WTC11 (cell line): Measurements from ENCODE around the gene TAS1R1. TPM values are rescaled to one million over a fixed set of nuclear protein-coding genes. Genes with fewer than 3 reads are reported as not detected.

ENCODE experiments used
- ATAC-seq: fragments of 200-7000 bp; cut with Tn5 transposase; 2 replicates; pipeline ENCODE4 v1.10.0; 2021; ENCODE audit warnings: mild to moderate bottlenecking, moderate library complexity
- Bru-seq: library from RNA; stranded (reverse); fragments of 400-500 nt; gene quantifications from one replicate; lab custom pipeline; 2021; lab: Mats Ljungman, UMichigan
- CTCF ChIA-PET: fragments of 300-600 bp; sonication (Branson Sonifier 250); formaldehyde crosslinking; loops from one replicate; lab custom pipeline; 2021; ENCODE audit warnings: antibody characterized with exemption; lab: Charles Lee
- POLR2A ChIA-PET: fragments of 350-600 bp; sonication (Branson Sonifier 250); formaldehyde crosslinking; loops from one replicate; lab custom pipeline; 2021; ENCODE audit warnings: antibody characterized with exemption; lab: Charles Lee
- DNase-seq: peaks from one replicate; pipeline ENCODE4 v3.0.0; 2021; ENCODE audit warnings: low spot score
- H3K27ac Mint-ChIP-seq: 2 replicates; pipeline ENCODE4 v1.8.0; 2021; ENCODE audit warnings: mixed read lengths
- H3K27me3 Mint-ChIP-seq: 2 replicates; pipeline ENCODE4 v1.8.0; 2021; ENCODE audit warnings: low read depth, mild to moderate bottlenecking, moderate library complexity, mixed read lengths
- H3K36me3 Mint-ChIP-seq: 2 replicates; pipeline ENCODE4 v1.8.0; 2021; ENCODE audit warnings: mixed read lengths
- H3K4me1 Mint-ChIP-seq: 2 replicates; pipeline ENCODE4 v1.8.0; 2022; ENCODE audit warnings: mixed read lengths
- H3K4me3 Mint-ChIP-seq: 2 replicates; pipeline ENCODE4 v1.8.0; 2021; ENCODE audit warnings: mild to moderate bottlenecking, moderate library complexity, mixed read lengths
- H3K9me3 Mint-ChIP-seq: 2 replicates; pipeline ENCODE4 v1.8.0; 2021; ENCODE audit warnings: mixed read lengths
- ATF2 ChIP-seq: sonication (generic); formaldehyde crosslinking; IDR thresholded peaks from 2 replicates; pipeline ENCODE4 v1.8.1; 2022; ENCODE audit warnings: low read depth, missing genetic modification reagents, borderline replicate concordance
- CBFB ChIP-seq: sonication (generic); formaldehyde crosslinking; IDR thresholded peaks from 2 replicates; pipeline ENCODE4 v1.8.1; 2022; ENCODE audit warnings: mild to moderate bottlenecking, low read depth, missing genetic modification reagents
- EMX1 ChIP-seq: fragments of 250-450 bp; sonication (Bioruptor Pico); IDR thresholded peaks from 2 replicates; pipeline ENCODE4 v1.8.0; 2021; ENCODE audit warnings: mild to moderate bottlenecking
- ETV6 ChIP-seq: sonication (generic); formaldehyde crosslinking; IDR thresholded peaks from 2 replicates; pipeline ENCODE4 v1.8.1; 2022; ENCODE audit warnings: mild to moderate bottlenecking, missing genetic modification reagents
- FOXP1 ChIP-seq: sonication (generic); formaldehyde crosslinking; IDR thresholded peaks from 2 replicates; pipeline ENCODE4 v1.8.0; 2022; ENCODE audit warnings: missing genetic modification reagents, mild to moderate bottlenecking, moderate library complexity, borderline replicate concordance
- GABPB1 ChIP-seq: sonication (generic); formaldehyde crosslinking; IDR thresholded peaks from 2 replicates; pipeline ENCODE4 v1.8.1; 2023; ENCODE audit warnings: mild to moderate bottlenecking, missing genetic modification reagents
- NFYB ChIP-seq: sonication (generic); formaldehyde crosslinking; conservative IDR thresholded peaks from 2 replicates; pipeline ENCODE4 v1.8.0; 2022; ENCODE audit warnings: low read depth, missing genetic modification reagents
- NR2C2 ChIP-seq: sonication (generic); formaldehyde crosslinking; IDR thresholded peaks from 2 replicates; pipeline ENCODE4 v1.8.0; 2022; ENCODE audit warnings: mild to moderate bottlenecking, missing genetic modification reagents
- SOX15 ChIP-seq: fragments of 250-450 bp; sonication (Bioruptor Pico); IDR thresholded peaks from 2 replicates; pipeline ENCODE4 v1.9.0; 2021; ENCODE audit warnings: mild to moderate bottlenecking
- STAT6 ChIP-seq: sonication (generic); formaldehyde crosslinking; conservative IDR thresholded peaks from 2 replicates; pipeline ENCODE4 v1.8.1; 2023; ENCODE audit warnings: mild to moderate bottlenecking, low read depth, missing genetic modification reagents, moderate library complexity
- USF1 ChIP-seq: sonication (generic); formaldehyde crosslinking; IDR thresholded peaks from 2 replicates; pipeline ENCODE4 v1.8.0; 2022; ENCODE audit warnings: mild to moderate bottlenecking, missing genetic modification reagents
- ZMAT4 ChIP-seq: fragments of 250-450 bp; sonication (Bioruptor Pico); IDR thresholded peaks from 2 replicates; pipeline ENCODE4 v1.9.0; 2021; ENCODE audit warnings: mild to moderate bottlenecking
- ZNF423 ChIP-seq: fragments of 250-450 bp; sonication (Bioruptor Pico); IDR thresholded peaks from 2 replicates; pipeline ENCODE4 v2.1.2; 2022; ENCODE audit warnings: mild to moderate bottlenecking, moderate library complexity
- ZNF532 ChIP-seq: fragments of 250-450 bp; sonication (Bioruptor Pico); IDR thresholded peaks from 2 replicates; pipeline ENCODE4 v1.9.0; 2021; ENCODE audit warnings: mild to moderate bottlenecking, borderline replicate concordance
- long read RNA-seq, 3 experiments: library from RNA in 1 of 3; library from capped mRNA in 1 of 3; library from polyadenylated mRNA in 1 of 3; unstranded in 2 of 3; stranded (forward) in 1 of 3; transcript quantifications; one replicate each; pipeline ENCODE4 v2.0.0, GENCODE V29; 2021
- total RNA-seq: library from RNA; stranded (reverse); gene quantifications from 3 replicates; pipeline ENCODE4 v1.2.3, GENCODE V29; 2021
- TF ChIP-seq, protein P1 (sequence below): sonication (generic); formaldehyde crosslinking; IDR thresholded peaks from 2 replicates; pipeline ENCODE4 v1.8.1; 2022; ENCODE audit warnings: mild to moderate bottlenecking, moderate library complexity, missing genetic modification reagents
- TF ChIP-seq, protein P2 (sequence below): sonication (generic); formaldehyde crosslinking; IDR thresholded peaks from 2 replicates; pipeline ENCODE4 v1.8.1; 2023; ENCODE audit warnings: mild to moderate bottlenecking, missing genetic modification reagents

Gene TAS1R1
- total RNA-seq: 0.11 to 0.16 TPM in 2 of 3 replicates, not detected in the other
- Bru-seq, nascent RNA: percentile 2 among the genes with signal in this experiment
- long read RNA-seq, experiment 1: 0 reads
- long read RNA-seq, experiment 2: 0 reads
- long read RNA-seq, experiment 3: 0 reads

DNA sequence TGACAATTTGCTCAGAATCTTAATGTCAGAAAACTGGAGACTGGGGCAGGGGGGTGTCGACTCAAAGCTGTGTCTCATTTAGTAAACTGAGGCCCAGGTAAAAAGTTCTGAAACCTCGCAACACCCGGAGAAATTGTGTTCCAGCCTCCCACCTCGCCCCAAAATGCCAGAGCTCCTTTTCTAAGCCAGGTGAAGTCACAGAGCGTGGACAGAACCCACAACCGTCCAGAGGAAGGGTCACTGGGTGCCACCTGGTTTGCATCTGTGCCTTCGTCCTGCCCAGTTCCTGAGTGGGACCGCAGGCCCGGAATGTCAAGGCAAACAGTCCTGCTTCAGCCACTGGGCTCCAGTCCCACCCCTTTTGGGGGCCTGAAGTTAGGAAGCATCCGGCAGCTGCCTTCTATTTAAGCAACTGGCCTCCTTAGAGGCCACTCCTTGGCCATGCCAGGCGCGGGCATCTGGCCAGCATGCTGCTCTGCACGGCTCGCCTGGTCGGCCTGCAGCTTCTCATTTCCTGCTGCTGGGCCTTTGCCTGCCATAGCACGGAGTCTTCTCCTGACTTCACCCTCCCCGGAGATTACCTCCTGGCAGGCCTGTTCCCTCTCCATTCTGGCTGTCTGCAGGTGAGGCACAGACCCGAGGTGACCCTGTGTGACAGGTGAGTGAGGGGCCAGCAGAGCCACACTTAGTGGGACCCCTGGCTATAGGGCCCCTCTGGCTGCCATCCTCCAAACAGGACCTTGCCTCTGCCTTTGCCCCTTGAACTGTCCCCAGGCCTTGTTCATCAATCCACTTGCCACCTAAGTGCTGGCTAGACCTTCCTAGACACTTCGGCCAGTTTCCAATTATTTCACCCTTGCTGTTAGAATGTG lies at the start of gene TAS1R1:
TSS of gene TAS1R1 (plus strand) at position 401 of the 872 bp plus-strand sequence. CDS start at position 468, 67 bp downstream.
- H3K36me3 Mint-ChIP-seq: peaks cover 3% of the 10 kb centered on the region
- ChIA-PET POLR2A (interaction anchor here (0.9 kb wide), 1 partner anchor 25 kb away, joined by 3 read pairs; the partner anchor contains the start of gene ZBTB48), CTCF (interaction anchor here (0.8 to 3.8 kb wide), 22 partner anchors 11 to 515 kb away, joined by 3 to 21 read pairs (median 4); partner anchors contain the start of genes ACOT7, DNAJC11 and ZBTB48)
- DNase-seq (no peak), ATAC-seq (no peak)
- no peaks in the 10 kb centered on the region; the same call in 1 of the 2 replicates for H3K27me3 Mint-ChIP-seq
- TF ChIP-seq, protein P1, sequence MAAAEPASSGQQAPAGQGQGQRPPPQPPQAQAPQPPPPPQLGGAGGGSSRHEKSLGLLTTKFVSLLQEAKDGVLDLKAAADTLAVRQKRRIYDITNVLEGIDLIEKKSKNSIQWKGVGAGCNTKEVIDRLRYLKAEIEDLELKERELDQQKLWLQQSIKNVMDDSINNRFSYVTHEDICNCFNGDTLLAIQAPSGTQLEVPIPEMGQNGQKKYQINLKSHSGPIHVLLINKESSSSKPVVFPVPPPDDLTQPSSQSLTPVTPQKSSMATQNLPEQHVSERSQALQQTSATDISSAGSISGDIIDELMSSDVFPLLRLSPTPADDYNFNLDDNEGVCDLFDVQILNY: no peak
- no peak for TF ChIP-seq ETV6 (CRISPR knock-in tag)
- TF ChIP-seq CBFB: no peak
- no peak for TF ChIP-seq SOX15 (CRISPR knock-in tag)
- TF ChIP-seq ATF2: no peak
- TF ChIP-seq GABPB1: no peak
- H3K27ac Mint-ChIP-seq: no peak within 1 kb of the TSS
- H3K9me3 Mint-ChIP-seq: no peaks in the 10 kb centered on the region
- peak within 1 kb of the TSS; percentile 58 for H3K4me3 Mint-ChIP-seq
- peaks cover 12% of the 10 kb centered on the region for H3K4me1 Mint-ChIP-seq

DNA sequence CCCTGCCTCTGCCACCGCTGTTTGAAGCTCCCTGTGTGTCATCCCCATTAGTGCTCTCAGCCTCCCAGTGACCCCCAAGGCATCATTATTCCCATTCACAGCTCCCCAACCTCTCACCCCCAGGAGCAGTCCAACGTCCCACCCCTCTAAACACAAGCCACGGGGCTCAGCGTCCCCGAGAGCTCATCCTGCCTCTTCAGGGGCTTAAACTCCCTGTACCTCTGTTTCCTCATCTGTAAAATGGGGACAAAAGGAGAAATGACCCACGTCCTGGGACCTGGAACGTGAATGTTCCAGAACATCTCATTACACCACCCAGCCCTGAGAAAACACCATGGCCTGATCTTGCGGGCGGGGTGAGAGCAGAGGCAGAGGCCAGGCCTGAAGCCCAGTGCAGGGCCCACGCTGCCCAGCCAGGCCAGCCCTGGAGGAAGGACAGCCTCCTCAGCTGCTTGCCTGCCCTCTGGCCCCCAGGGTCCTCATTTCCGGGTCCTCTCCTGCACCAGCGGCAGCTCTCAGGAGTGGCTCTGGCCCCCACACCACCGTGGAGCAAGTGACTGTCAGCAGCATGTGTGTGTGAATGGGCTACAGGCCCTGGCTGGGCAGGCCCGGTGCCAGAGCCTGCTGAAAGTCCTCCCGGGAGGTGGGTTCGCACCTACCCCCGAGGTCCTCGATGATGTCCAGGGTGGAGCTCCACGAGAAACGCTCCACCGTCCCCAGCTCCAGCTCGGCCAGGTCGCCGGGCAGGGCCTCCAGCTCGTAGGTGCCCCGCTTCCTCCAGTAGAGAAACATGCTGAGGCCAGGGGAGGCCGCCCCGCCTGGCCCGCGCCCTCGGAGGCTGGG lies 49.5 kb upstream of the TAS1R1 start:
- Mint-ChIP-seq H3K4me1 (no peaks in the 10 kb centered on the region), H3K27me3 (peaks cover 3% of the 10 kb centered on the region), H3K9me3 (no peaks in the 10 kb centered on the region), H3K27ac (no peak overlapping the region), H3K4me3 (no peak overlapping the region), H3K36me3 (no peaks in the 10 kb centered on the region)
- ATAC-seq: no peak
- POLR2A ChIA-PET: no interaction called here
- no peak for DNase-seq
- TF ChIP-seq ZNF532: no peak
- no peak for TF ChIP-seq STAT6 (CRISPR knock-in tag)
- TF ChIP-seq, protein P2, sequence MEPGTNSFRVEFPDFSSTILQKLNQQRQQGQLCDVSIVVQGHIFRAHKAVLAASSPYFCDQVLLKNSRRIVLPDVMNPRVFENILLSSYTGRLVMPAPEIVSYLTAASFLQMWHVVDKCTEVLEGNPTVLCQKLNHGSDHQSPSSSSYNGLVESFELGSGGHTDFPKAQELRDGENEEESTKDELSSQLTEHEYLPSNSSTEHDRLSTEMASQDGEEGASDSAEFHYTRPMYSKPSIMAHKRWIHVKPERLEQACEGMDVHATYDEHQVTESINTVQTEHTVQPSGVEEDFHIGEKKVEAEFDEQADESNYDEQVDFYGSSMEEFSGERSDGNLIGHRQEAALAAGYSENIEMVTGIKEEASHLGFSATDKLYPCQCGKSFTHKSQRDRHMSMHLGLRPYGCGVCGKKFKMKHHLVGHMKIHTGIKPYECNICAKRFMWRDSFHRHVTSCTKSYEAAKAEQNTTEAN (CRISPR knock-in tag): no peak
- TF ChIP-seq NR2C2 (CRISPR knock-in tag): no peak
- no peak for TF ChIP-seq FOXP1
- TF ChIP-seq ZMAT4 (CRISPR knock-in tag): no peak
- no peak for TF ChIP-seq SOX15 (CRISPR knock-in tag)
- no peak for TF ChIP-seq NFYB (CRISPR knock-in tag)
- TF ChIP-seq ZNF423 (CRISPR knock-in tag): no peak
- TF ChIP-seq USF1 (CRISPR knock-in tag): no peak
- no peak for TF ChIP-seq EMX1 (CRISPR knock-in tag)
- CTCF ChIA-PET: interaction anchor here (1.1 to 5.3 kb wide), 4 partner anchors 17 to 702 kb away, joined by 3 to 25 read pairs (median 4); partner anchors contain the start of gene NOL9
